Neural crest cell (in vitro differentiated cells): ENCODE measurements around the gene NDUFA6. TPM values are rescaled to one million over a fixed set of nuclear protein-coding genes. Genes with fewer than 3 reads are reported as not detected.
"Not testable (repeated sequence)": the region's sequence is repeated elsewhere in the genome, so short reads cannot be mapped to it uniquely, and the experiment has no call there.

Source experiments
- DNase-seq: peaks from one replicate; pipeline ENCODE4 v3.0.0; 2021; ENCODE audit warnings: low read depth, mixed read lengths, low spot score
- H3K27ac Mint-ChIP-seq: one replicate; pipeline ENCODE4 v1.8.0; 2021; ENCODE audit warnings: mild to moderate bottlenecking, mixed read lengths; ENCODE audit not compliant: unreplicated experiment
- H3K27me3 Mint-ChIP-seq: 2 replicates; pipeline ENCODE4 v1.8.0; 2021; ENCODE audit warnings: low read depth, mild to moderate bottlenecking, mixed read lengths
- H3K36me3 Mint-ChIP-seq: 2 replicates; pipeline ENCODE4 v1.8.0; 2021; ENCODE audit warnings: low read depth, mild to moderate bottlenecking, mixed read lengths
- H3K4me1 Mint-ChIP-seq: 2 replicates; pipeline ENCODE4 v1.8.0; 2021; ENCODE audit warnings: mixed read lengths
- H3K4me3 Mint-ChIP-seq: one replicate; pipeline ENCODE4 v1.8.0; 2021; ENCODE audit warnings: mild to moderate bottlenecking, mixed read lengths
- H3K9me3 Mint-ChIP-seq: 2 replicates; pipeline ENCODE4 v1.8.0; 2021; ENCODE audit warnings: mixed read lengths
- total RNA-seq: library from RNA; stranded (reverse); gene quantifications from 2 replicates; pipeline ENCODE4 v1.2.1, GENCODE V29; 2021
- TF ChIP-seq, protein P1 (sequence below): fragments of 200-600 bp; sonication (generic); conservative IDR thresholded peaks from 2 replicates; pipeline ENCODE4 v1.5.0; 2021; ENCODE audit warnings: antibody characterized with exemption, mild to moderate bottlenecking

The NDUFA6 gene
- total RNA-seq, 1 donor from 2014 or later = 104 TPM

DNA sequence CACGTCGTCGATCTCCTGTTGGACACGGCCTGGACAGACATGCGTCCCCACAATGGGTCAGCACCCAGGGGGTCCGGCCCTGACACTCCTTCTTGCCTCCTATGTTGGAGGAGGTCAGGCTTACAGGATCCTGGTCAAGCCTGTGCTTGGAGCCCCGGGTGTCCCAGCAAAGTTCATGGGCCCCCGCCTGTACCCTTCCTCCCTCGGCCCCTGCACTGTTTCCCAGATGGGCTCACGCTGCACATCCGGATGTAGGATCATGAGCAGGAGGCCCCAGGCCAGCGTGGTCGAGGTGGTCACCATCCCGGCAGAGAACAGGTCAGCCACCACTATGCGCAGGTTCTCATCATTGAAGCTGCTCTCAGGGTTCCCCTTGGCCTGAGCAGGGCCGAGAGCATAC, 37.0 kb upstream of the NDUFA6 start:
- H3K9me3 Mint-ChIP-seq = no peaks in the 10 kb centered on the region
- H3K27ac Mint-ChIP-seq = no peak overlapping the region
- no peaks in the 10 kb centered on the region for H3K4me1 Mint-ChIP-seq
- no peaks in the 10 kb centered on the region for H3K27me3 Mint-ChIP-seq
- no peak for DNase-seq
- TF ChIP-seq, protein P1, sequence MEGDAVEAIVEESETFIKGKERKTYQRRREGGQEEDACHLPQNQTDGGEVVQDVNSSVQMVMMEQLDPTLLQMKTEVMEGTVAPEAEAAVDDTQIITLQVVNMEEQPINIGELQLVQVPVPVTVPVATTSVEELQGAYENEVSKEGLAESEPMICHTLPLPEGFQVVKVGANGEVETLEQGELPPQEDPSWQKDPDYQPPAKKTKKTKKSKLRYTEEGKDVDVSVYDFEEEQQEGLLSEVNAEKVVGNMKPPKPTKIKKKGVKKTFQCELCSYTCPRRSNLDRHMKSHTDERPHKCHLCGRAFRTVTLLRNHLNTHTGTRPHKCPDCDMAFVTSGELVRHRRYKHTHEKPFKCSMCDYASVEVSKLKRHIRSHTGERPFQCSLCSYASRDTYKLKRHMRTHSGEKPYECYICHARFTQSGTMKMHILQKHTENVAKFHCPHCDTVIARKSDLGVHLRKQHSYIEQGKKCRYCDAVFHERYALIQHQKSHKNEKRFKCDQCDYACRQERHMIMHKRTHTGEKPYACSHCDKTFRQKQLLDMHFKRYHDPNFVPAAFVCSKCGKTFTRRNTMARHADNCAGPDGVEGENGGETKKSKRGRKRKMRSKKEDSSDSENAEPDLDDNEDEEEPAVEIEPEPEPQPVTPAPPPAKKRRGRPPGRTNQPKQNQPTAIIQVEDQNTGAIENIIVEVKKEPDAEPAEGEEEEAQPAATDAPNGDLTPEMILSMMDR = no peak
- H3K4me3 Mint-ChIP-seq = no peak overlapping the region
- no peaks in the 10 kb centered on the region for H3K36me3 Mint-ChIP-seq

DNA sequence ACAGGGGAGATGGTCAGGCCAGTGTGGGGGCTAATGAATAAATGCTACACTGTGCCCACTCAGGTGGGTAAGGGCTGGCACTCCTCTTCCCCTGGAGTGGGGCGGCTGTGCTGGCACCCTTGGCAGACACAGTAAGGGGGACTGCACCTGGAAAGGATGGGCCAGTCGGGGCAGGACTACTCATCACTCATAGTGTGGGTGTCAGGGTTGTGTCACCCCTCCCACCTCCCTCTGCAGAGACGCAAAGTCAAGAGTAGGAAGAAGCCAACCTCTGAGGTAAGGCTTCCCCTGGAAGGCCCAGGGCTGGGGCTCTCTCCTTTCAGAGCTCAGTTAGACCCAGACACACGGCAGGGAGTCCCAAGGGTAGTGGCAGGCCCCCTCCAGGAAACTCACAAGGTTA, 33.0 kb upstream of the NDUFA6 start:
- DNase-seq, H3K36me3 Mint-ChIP-seq, H3K4me3 Mint-ChIP-seq, H3K9me3 Mint-ChIP-seq, H3K27me3 Mint-ChIP-seq, H3K27ac Mint-ChIP-seq: not testable (repeated sequence)
- peaks cover 11% of the 10 kb centered on the region for H3K4me1 Mint-ChIP-seq

DNA sequence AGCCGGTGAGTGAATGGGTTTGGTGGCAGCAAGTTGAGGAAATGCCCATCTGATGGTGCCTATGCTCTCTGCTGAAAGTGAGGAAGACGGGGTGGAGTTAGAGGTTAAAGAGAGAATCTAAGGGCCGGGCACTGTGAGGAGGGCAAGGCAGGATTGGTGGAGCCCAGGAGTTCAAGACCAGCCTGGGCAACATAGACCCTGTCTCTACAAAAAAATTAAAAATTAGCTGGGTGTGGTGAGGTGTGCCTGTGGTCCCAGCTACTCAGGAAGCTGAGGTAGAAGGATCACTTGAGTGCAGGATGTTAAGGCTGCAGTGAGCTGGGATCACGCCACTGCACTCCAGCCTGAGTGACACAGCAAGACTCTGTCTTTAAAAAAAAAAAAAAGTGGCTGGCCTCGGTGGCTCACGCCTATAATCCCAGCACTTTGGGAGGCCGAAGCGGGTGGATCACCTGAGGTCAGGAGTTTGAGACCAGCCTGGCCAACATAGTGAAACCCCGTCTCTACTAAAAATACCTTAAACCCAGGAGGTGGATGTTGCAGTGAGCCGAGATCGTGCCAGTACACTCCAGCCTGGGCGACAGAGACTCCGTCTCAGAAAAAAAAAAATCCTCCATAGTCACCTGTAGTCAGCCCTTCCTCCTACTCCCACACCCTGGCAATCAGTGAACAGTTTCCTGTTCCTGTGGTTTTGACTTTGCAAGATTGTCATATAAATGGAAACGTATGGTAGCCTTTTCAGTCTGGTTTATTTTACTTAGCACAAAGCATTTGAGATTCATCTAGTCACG, 29.9 kb upstream of the NDUFA6 start:
- Mint-ChIP-seq H3K27ac (peak overlapping the region; percentile 58), H3K36me3 (peaks cover 15% of the 10 kb centered on the region), H3K9me3 (peaks cover 11% of the 10 kb centered on the region), H3K4me1 (peaks cover 12% of the 10 kb centered on the region)
- not testable (repeated sequence) for H3K4me3 Mint-ChIP-seq, DNase-seq, H3K27me3 Mint-ChIP-seq

DNA sequence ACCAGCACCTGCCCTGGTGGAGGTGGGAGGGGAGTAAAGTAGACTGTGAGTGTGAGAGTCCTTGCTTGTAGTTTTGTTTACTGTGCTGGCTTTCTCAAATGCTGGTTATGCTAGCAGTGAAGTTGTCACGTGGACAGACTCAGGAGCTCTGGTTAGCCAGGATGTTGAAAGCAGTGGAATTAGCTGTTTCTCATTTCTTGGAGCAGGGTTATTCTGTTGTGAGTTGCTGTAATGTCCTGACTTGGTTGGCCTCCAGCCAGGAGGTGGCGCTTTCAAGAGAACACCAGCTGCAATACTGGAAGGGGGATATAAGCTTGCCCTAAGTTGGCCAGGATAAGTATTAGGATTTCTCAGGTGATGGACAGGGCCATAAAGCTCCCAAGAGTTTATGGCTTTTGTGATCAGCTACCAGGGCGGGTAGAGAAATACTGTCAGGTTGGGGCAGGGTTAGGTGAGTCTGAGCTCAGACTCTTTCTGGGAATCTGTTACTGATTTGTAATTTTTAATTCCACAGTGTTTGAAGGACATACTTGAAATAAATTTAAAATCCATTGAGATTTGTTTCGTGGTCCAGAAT, 26.4 kb upstream of the NDUFA6 start:
- Mint-ChIP-seq H3K27me3 (no peaks in the 10 kb centered on the region), H3K4me3 (no peak overlapping the region), H3K36me3 (peaks cover 25% of the 10 kb centered on the region), H3K9me3 (peaks cover 16% of the 10 kb centered on the region), H3K4me1 (peaks cover 18% of the 10 kb centered on the region), H3K27ac (no peak overlapping the region)
- TF ChIP-seq, protein P1 = peak; percentile 15
- no peak for DNase-seq

DNA sequence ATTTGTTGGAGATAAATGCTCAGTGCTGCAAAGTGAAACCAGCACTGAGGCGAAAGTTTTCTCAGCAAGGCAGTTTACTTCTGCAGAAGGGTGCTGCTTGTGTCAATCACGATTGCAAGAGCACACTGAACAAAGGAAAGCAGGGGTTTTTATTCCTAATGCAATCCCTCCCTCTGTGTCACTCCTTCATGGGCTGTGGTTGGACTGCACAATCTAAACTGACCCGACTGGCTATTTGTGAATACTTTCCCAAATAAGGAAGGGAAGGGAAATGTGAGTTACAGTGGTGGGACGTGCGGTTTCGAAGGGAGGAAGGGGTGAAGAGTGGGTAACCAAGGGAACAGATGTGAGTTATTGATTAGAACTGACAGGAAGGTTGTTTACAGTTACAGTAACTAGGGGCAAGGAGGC, 24.9 kb upstream of the NDUFA6 start:
- H3K9me3 Mint-ChIP-seq = peaks cover 16% of the 10 kb centered on the region
- DNase-seq, H3K27ac Mint-ChIP-seq, H3K4me3 Mint-ChIP-seq, H3K27me3 Mint-ChIP-seq: not testable (repeated sequence)
- peaks cover 18% of the 10 kb centered on the region for H3K4me1 Mint-ChIP-seq
- H3K36me3 Mint-ChIP-seq = peaks cover 28% of the 10 kb centered on the region

DNA sequence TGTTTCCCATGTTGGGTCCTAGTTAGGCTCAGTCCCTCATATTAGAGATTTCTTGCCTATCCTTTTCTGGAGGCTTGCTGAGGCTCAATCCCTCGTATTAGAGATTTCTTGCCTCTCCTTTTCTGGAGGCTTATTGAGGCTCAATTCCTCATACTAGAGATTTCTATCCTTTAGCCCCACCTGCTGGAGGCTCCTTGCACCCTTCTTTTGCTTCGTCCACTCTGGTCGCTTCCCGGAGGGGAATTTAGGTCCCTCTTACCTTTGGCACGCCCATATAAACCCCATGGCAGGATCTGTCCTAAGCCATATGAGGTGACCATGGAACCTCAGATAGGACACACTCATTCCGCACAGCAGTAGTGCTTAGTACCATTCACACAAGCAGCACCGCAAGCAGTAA, 24.1 kb upstream of the NDUFA6 start:
- Mint-ChIP-seq H3K4me1 (peaks cover 16% of the 10 kb centered on the region), H3K9me3 (peaks cover 16% of the 10 kb centered on the region), H3K27me3 (no peaks in the 10 kb centered on the region), H3K27ac (no peak overlapping the region), H3K4me3 (no peak overlapping the region), H3K36me3 (peaks cover 25% of the 10 kb centered on the region)
- TF ChIP-seq, protein P1 = peak; percentile 41
- peak; percentile 43 for DNase-seq

DNA sequence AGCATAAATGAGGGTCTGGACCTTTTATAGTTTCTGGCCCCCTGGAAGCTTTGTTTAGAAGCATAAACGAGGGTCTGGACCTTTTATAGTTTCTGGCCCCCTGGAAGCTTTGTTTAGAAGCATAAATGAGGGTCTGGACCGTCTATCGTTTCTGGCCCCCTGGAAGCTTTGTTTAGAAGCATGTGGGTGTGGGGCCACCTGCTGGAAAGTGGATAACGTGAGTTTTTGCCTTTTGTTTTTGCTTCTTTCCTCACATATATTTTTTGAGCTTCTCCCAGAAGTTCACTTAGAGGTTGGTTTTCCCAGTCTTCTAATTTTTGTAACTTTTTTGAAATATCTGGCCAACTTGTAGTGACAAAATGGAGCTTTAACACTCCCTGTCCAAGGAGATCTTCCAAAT, 22.2 kb upstream of the NDUFA6 start:
- Mint-ChIP-seq H3K9me3 (peaks cover 16% of the 10 kb centered on the region), H3K36me3 (peaks cover 24% of the 10 kb centered on the region)
- not testable (repeated sequence) for H3K4me1 Mint-ChIP-seq, H3K27me3 Mint-ChIP-seq, H3K4me3 Mint-ChIP-seq, H3K27ac Mint-ChIP-seq, DNase-seq
- TF ChIP-seq, protein P1 = peak; percentile 23
